Adipose tissue (tissue), 3 donors: ENCODE results near the gene BRINP2. TPM values are rescaled to one million over a fixed set of nuclear protein-coding genes. Genes with fewer than 3 reads are reported as not detected.

Experiments used
- H3K27ac ChIP-seq: one replicate; pipeline ENCODE4 v1.5.1; 2013; ENCODE audit warnings: low read depth, low read length
- WGBS, 3 donors: extraction: QIAGEN DNeasy Blood & Tissue Kit; methylation state at CpG; one replicate each; pipeline ENCODE4 v1.1.7; 2013; 5-methylcytosine and 5-hydroxymethylcytosine counted together
- polyA plus RNA-seq, 3 donors: library from polyadenylated mRNA; stranded (reverse); fragments of 200-250 nt; gene quantifications; one replicate each; pipeline ENCODE4 v1.2.3, GENCODE V29; 2013
- donor health status: healthy with polysubstance abuse.
- donor health status: Bipolar disorder and iron deficiency.
- donor health status: healthy.

The BRINP2 gene
- polyA plus RNA-seq, 3 donors: 0.10 to 0.16 TPM; not detected in 1

GRCh38 chr1:177248258-177248657, 77.5 kb downstream of the BRINP2 start:
- 85 to 94% (median 91%) methylated on average over 5 of the region's 5 CpGs for WGBS, 3 donors

DNA sequence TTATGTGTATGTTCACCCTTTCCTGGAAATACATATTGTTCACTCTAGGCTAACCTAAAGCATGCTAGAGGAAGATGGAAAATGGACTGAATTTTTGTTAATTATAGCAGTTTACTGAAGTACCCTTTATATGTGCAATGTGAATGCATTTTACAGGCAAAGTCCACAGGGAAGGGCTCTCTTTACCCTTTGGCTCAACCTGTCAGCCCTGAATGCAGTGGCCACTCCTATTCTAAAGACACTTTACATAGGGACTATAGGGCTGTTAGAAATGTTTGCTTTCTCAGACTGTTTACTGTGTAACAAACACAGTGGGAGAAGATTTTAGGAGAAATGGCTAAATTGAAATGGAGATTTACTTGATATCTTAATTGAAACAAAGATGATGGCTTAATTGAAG, 78.5 kb downstream of the BRINP2 start:
- H3K27ac ChIP-seq: no peak overlapping the region

More at GRCh38 chr1:177248258-177248657, 77.5 kb downstream of the BRINP2 start:
- H3K27ac ChIP-seq: no peak overlapping the region

GRCh38 chr1:177252877-177253276, 82.1 kb downstream of the BRINP2 start:
- H3K27ac ChIP-seq: no peak overlapping the region

DNA sequence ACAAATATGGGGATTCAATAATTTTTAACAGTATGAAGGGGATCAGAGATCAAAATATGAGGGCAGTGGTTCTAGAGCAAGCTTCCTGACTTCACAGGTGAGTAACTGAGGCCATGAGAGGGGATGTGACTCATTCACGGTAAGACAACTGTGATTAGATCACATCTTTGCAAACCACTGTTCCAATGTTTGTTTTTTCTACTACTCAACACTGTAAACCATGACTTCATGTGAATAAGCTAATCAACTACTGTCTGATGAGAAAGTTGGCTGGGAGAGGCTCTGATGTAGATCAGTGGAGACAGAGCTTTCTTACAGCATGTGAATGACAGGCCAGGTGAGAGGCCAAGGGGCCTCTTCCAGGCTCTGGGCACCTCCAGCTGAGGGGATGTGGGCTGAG, 84.7 kb downstream of the BRINP2 start:
- WGBS, 3 donors: 47 to 68% (median 64%) methylated on average over 1 of the region's 1 CpG
- no peak overlapping the region for H3K27ac ChIP-seq

DNA sequence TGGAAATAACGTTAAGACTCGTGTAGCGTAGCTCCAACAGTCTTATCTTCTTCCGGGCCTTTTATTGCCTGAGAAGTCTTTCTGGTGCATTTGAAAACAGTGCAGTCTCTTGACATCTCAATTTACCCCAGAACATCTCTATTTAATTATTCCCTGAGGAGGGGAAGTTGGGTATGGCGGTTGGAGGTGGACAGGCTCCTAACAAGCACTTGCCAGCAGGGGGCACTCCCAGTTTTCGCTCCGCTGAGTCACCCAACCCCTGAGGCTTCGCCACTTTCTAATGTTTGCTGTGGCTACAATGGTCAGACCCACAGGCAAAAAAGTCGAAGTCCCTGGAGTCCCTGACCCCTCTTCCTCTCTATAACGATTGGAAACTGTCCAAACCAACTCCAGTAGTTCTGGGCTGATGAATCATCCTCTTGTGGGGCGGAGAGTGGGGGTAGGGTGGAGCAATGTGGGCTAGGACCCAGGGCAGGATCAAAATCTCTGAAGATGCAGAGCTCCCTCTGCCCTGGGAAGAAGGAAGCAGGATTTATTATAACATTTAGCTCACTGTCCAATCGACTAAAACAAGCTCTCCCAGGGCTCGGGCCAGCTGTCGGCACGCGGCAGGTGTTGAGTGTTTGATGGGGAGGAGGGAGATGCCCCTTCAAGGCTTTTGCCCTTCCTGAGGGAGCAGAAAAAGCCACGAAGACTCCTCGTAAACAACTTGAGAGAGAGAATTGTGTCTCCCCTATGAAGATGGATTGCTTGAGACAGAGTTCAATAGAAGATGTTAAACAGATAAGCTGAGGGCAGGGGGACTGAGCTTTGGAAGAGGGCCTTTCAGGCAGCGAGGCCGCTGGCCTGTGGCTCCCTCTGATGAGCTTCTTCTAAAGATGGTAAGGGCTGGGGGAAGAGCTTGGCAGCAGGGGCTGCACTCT, 85.7 kb downstream of the BRINP2 start:
- H3K27ac ChIP-seq: no peak overlapping the region
- WGBS, 3 donors: 32 to 39% (median 36%) methylated on average over 20 of the region's 20 CpGs

DNA sequence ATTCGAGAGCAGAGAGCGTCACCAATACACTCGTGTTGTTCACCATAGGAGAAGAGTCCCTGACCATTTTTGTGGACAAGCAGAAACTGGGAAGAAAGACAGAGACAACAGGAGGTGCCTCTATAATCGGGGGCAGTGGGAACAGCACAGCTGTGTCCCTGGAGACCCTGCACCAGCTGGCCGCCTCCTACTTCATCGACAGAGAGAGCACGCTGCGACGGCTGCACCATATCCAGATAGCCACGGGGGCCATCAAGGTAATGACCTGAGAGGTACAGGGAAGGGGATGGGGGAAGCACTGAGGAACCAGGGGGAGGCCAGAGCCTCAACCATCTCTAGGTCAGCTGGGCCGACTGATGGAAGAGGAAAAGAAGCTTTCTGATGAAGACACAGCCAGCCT, 86.4 kb downstream of the BRINP2 start:
- no peak overlapping the region for H3K27ac ChIP-seq
- WGBS, 3 donors: 54 to 76% (median 76%) methylated on average over 11 of the region's 11 CpGs

- WGBS, 3 donors: 55 to 87% (median 82%) methylated on average over 4 of the region's 4 CpGs
- no peak overlapping the region for H3K27ac ChIP-seq
Observed at GRCh38 chr1:177257576-177257975, 86.8 kb downstream of the BRINP2 start.

DNA sequence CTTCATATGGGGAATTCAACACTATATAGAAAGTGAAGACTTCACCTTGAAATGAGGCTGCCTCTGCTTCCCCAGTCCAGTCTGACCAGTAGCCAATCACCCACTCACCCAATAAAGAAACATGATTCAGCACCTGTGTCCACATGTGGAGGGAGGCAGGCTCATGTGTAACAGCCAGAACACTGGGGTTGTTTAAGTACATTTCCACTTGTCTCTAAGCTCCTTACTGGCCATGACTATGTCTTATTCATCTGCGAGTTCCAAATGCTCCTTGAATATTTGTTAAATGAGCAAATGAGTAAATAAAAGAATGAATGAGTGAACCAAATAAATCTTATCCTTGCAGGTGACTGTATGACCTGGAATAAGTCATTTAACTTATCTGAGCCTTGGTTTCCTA, 100.1 kb downstream of the BRINP2 start:
- WGBS, 3 donors: 74 to 95% (median 80%) methylated on average over 1 of the region's 1 CpG
- no peak overlapping the region for H3K27ac ChIP-seq

DNA sequence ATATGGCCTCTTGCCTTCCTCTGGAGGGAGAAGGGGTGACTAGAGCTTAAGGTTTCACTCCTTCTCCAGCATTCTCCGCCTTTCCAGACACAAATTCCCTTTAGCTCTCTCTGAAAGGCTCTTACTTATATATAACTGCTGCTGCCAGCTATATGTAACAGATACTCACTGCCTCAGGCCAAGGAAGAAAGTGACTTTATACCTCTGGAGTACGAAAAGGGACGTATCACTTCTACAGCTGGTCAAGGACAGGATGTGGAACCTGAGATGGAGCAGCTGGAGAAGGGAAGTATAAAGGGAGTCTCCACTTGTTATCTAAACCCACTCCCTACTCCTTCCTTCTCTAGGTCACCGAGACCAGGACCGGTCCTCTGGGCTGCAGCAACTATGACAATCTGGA, 102.4 kb downstream of the BRINP2 start:
- 82 to 85% (median 83%) methylated on average over 5 of the region's 5 CpGs for WGBS, 3 donors
- no peak overlapping the region for H3K27ac ChIP-seq

DNA sequence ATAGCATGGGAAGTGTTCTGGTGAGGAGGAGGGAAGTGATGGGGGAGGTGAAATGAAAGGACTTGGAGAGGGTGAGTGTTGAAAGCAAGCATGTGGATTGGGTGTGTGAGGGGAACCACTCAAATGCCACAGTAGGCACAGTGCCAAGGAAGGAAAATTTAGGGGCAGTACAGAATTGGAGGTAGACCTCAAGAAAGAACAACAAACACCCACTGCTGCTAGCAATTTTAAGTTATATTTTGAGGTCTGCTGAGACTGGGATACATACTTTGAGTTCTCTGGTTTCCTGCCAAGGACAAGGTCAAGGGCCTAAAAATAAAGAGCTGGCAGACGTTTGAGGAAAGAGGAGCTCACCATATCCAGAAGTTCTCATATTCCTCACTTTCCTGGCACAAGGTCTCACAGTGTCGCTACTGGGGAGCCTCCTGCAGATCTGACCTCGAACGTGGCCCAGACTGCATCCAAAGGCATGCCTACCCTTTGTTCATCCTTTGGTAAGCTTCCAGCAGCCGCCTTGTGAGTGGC, 104.0 kb downstream of the BRINP2 start:
- 19 to 37% (median 34%) methylated on average over 5 of the region's 5 CpGs for WGBS, 3 donors
- H3K27ac ChIP-seq: no peak overlapping the region

- no peak overlapping the region for H3K27ac ChIP-seq
- 78 to 100% (median 79%) methylated on average over 1 of the region's 1 CpG for WGBS, 3 donors
Observed at GRCh38 chr1:177275736-177276135, 105.0 kb downstream of the BRINP2 start.

GRCh38 chr1:177278626-177279390, 108.0 kb downstream of the BRINP2 start:
- no peak overlapping the region for H3K27ac ChIP-seq
- 93 to 95% (median 93%) methylated on average over 10 of the region's 10 CpGs for WGBS, 3 donors

- no peak overlapping the region for H3K27ac ChIP-seq
- WGBS, 3 donors: 72 to 94% (median 74%) methylated on average over 5 of the region's 5 CpGs
Observed at GRCh38 chr1:177281901-177282300, 111.1 kb downstream of the BRINP2 start.

- 59 to 70% (median 63%) methylated on average over 1 of the region's 1 CpG for WGBS, 3 donors
- H3K27ac ChIP-seq: no peak overlapping the region
Observed at GRCh38 chr1:177282976-177283375, 112.2 kb downstream of the BRINP2 start.

- no peak overlapping the region for H3K27ac ChIP-seq
- 82 to 87% (median 85%) methylated on average over 2 of the region's 2 CpGs for WGBS, 3 donors
Observed at GRCh38 chr1:177283380-177283779, 112.6 kb downstream of the BRINP2 start.

- WGBS, 3 donors: 69 to 90% (median 73%) methylated on average over 3 of the region's 3 CpGs
Observed at GRCh38 chr1:177286396-177286795, 115.6 kb downstream of the BRINP2 start.

GRCh38 chr1:177287270-177287669, 116.5 kb downstream of the BRINP2 start:
- no peak overlapping the region for H3K27ac ChIP-seq

More at GRCh38 chr1:177286396-177286795, 115.6 kb downstream of the BRINP2 start:
- no peak overlapping the region for H3K27ac ChIP-seq

DNA sequence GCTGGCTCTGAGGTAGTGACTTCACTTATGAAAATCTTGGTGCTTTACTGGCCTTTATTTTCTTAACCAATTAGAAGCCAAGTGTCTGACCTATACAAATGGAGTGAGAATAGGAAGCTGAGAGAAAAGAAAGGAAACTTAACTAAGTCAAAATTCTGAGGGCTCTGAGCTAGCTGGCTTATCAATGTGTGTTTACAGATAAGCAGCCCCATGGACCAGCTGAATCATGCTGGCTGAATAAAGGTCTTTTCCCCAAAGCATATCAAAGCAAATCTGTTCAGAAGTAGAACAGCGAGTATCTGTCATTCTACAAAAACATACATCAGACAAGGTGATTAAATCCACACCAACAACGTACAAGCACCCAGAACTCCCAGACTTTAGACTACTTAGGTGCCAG, 117.2 kb downstream of the BRINP2 start:
- no peak overlapping the region for H3K27ac ChIP-seq
- 15 to 45% (median 44%) methylated on average over 2 of the region's 2 CpGs for WGBS, 3 donors

- no peak overlapping the region for H3K27ac ChIP-seq
- WGBS, 3 donors: 77 to 86% (median 85%) methylated on average over 2 of the region's 2 CpGs
Observed at GRCh38 chr1:177289532-177289931, 118.8 kb downstream of the BRINP2 start.
